OCI-LY1 (cell line): ENCODE data around the gene HOXD3.

ENCODE experiments used
- H2AFZ ChIP-seq: fragments of 200-600 bp; sonication (generic), shearing (Covaris generic); 2 replicates; pipeline ENCODE4 v1.6.0; 2014; ENCODE audit warnings: antibody characterized with exemption, mild to moderate bottlenecking, low read length
- H3F3A ChIP-seq: fragments of 200-600 bp; sonication (generic), shearing (Covaris generic); 2 replicates; pipeline ENCODE4 v1.6.0; 2014; ENCODE audit warnings: mild to moderate bottlenecking, antibody characterized with exemption, low read length, moderate library complexity; ENCODE audit not compliant: insufficient read depth
- H3K27ac ChIP-seq: fragments of 200-600 bp; sonication (generic); 2 replicates; pipeline ENCODE4 v1.5.1; 2014; ENCODE audit warnings: low read length, mixed run types, mild to moderate bottlenecking, low read depth; ENCODE audit not compliant: poor library complexity, severe bottlenecking
- H3K27me3 ChIP-seq: fragments of 200-600 bp; sonication (generic); 2 replicates; pipeline ENCODE4 v1.6.0; 2014; ENCODE audit warnings: antibody characterized with exemption, mild to moderate bottlenecking, low read length, moderate library complexity; ENCODE audit not compliant: insufficient read depth
- H3K36me3 ChIP-seq: fragments of 200-600 bp; sonication (generic); 2 replicates; pipeline ENCODE4 v1.6.1; 2014; ENCODE audit warnings: mild to moderate bottlenecking, antibody characterized with exemption, low read length, moderate library complexity, mixed read lengths; ENCODE audit not compliant: insufficient read depth
- H3K4me1 ChIP-seq: fragments of 200-600 bp; sonication (generic); 2 replicates; pipeline ENCODE4 v1.5.1; 2014; ENCODE audit warnings: mild to moderate bottlenecking, low read length, moderate library complexity; ENCODE audit not compliant: insufficient read depth, severe bottlenecking
- H3K4me2 ChIP-seq: fragments of 200-600 bp; sonication (generic), shearing (Covaris generic); 2 replicates; pipeline ENCODE4 v1.6.1; 2014; ENCODE audit warnings: low read length
- H3K4me3 ChIP-seq: fragments of 200-600 bp; sonication (generic); 2 replicates; pipeline ENCODE4 v1.5.1; 2014; ENCODE audit warnings: low read length, low read depth, mild to moderate bottlenecking, mixed read lengths; ENCODE audit not compliant: poor library complexity, severe bottlenecking
- H3K79me2 ChIP-seq: fragments of 200-600 bp; shearing (Covaris generic); 2 replicates; pipeline ENCODE4 v1.6.1; 2016; ENCODE audit warnings: mixed run types, low read length, mixed read lengths; ENCODE audit not compliant: insufficient read depth
- H3K9ac ChIP-seq: fragments of 200-600 bp; sonication (generic), shearing (Covaris generic); 2 replicates; pipeline ENCODE4 v1.6.1; 2014; ENCODE audit warnings: mild to moderate bottlenecking, low read length, mixed read lengths
- H3K9me2 ChIP-seq: fragments of 200-600 bp; sonication (generic), shearing (Covaris generic); 2 replicates; pipeline ENCODE4 v1.6.1; 2014; ENCODE audit warnings: low read depth, mild to moderate bottlenecking, low read length, mixed read lengths
- H3K9me3 ChIP-seq: fragments of 200-600 bp; shearing (Covaris generic); 2 replicates; pipeline ENCODE4 v1.6.1; 2014; ENCODE audit warnings: low read length, mixed read lengths
- H4K20me1 ChIP-seq: fragments of 200-600 bp; sonication (generic), shearing (Covaris generic); 2 replicates; pipeline ENCODE4 v1.6.0; 2016; ENCODE audit warnings: mild to moderate bottlenecking, low read length; ENCODE audit not compliant: insufficient read depth
- CTCF ChIP-seq: fragments of 200-600 bp; sonication (generic), shearing (Covaris generic); IDR thresholded peaks from 2 replicates; pipeline ENCODE4 v1.5.1; 2017; ENCODE audit warnings: mild to moderate bottlenecking, antibody characterized with exemption, low read length, moderate library complexity, mixed read lengths
- EZH2 ChIP-seq: fragments of 200-600 bp; sonication (generic), shearing (Covaris generic); IDR thresholded peaks from 2 replicates; pipeline ENCODE4 v1.8.0; 2017; ENCODE audit warnings: borderline replicate concordance, mixed run types, mild to moderate bottlenecking, antibody characterized with exemption, low read length, moderate library complexity, mixed read lengths

HOXD3 gene

GRCh38 chr2:176188774-176189680, 31.9 kb downstream of the HOXD3 start:
- Histone ChIP-seq H3K4me1 (no peaks in the 10 kb centered on the region), H3K9ac (no peak overlapping the region), H3F3A (no peaks in the 10 kb centered on the region), H3K36me3 (no peaks in the 10 kb centered on the region), H3K4me3 (no peak overlapping the region), H3K4me2 (no peak overlapping the region), H3K9me3 (no peaks in the 10 kb centered on the region), H3K27ac (no peak overlapping the region), H4K20me1 (no peaks in the 10 kb centered on the region), H3K9me2 (no peaks in the 10 kb centered on the region), H3K79me2 (no peaks in the 10 kb centered on the region), H2AFZ (no peak overlapping the region), H3K27me3 (no peaks in the 10 kb centered on the region; the same call in 1 of the 2 replicates)
- no peak for TF ChIP-seq CTCF
- no peak for TF ChIP-seq EZH2

- H3K4me3 ChIP-seq, result no peak overlapping the region
- TF ChIP-seq EZH2 (no peak), CTCF (no peak)
- H3K27ac ChIP-seq, result no peak overlapping the region
- no peaks in the 10 kb centered on the region for H3K36me3 ChIP-seq
- no peaks in the 10 kb centered on the region for H3F3A ChIP-seq
- no peaks in the 10 kb centered on the region for H3K4me1 ChIP-seq
- no peak overlapping the region for H3K9ac ChIP-seq
- no peak overlapping the region for H3K4me2 ChIP-seq
- H3K79me2 ChIP-seq, result no peaks in the 10 kb centered on the region
- H2AFZ ChIP-seq, result no peak overlapping the region
- H3K9me3 ChIP-seq, result no peaks in the 10 kb centered on the region
- no peaks in the 10 kb centered on the region; the same call in 1 of the 2 replicates for H3K27me3 ChIP-seq
- H3K9me2 ChIP-seq, result no peaks in the 10 kb centered on the region
- H4K20me1 ChIP-seq, result no peaks in the 10 kb centered on the region
Observed at GRCh38 chr2:176189681-176190641, 32.9 kb downstream of the HOXD3 start.

GRCh38 chr2:176192351-176192750, 35.2 kb downstream of the HOXD3 start:
- H3K79me2 ChIP-seq, result no peaks in the 10 kb centered on the region
- H3K27me3 ChIP-seq, result no peaks in the 10 kb centered on the region; the same call in 1 of the 2 replicates
- H3K36me3 ChIP-seq, result no peaks in the 10 kb centered on the region
- no peaks in the 10 kb centered on the region for H3K4me1 ChIP-seq
- no peaks in the 10 kb centered on the region for H3K9me3 ChIP-seq
- H2AFZ ChIP-seq, result no peak overlapping the region
- no peak overlapping the region for H3K4me3 ChIP-seq
- no peak overlapping the region for H3K9ac ChIP-seq
- TF ChIP-seq CTCF (no peak), EZH2 (no peak)
- no peak overlapping the region for H3K27ac ChIP-seq
- no peaks in the 10 kb centered on the region for H3F3A ChIP-seq
- H3K4me2 ChIP-seq, result no peak overlapping the region
- H3K9me2 ChIP-seq, result no peaks in the 10 kb centered on the region
- H4K20me1 ChIP-seq, result no peaks in the 10 kb centered on the region
